Osteocyte (in vitro differentiated cells): ENCODE measurements around the gene ANKRD60. TPM values are rescaled to one million over a fixed set of nuclear protein-coding genes. Genes with fewer than 3 reads are reported as not detected.

ENCODE experiments used
- DNase-seq: peaks from one replicate; pipeline ENCODE4 v3.0.0; 2021; ENCODE audit warnings: mixed read lengths; ENCODE audit not compliant: unreplicated experiment; ENCODE audit errors: extremely low spot score
- H3K27ac Mint-ChIP-seq: one replicate; pipeline ENCODE4 v1.8.0; 2021; ENCODE audit warnings: mild to moderate bottlenecking, mixed read lengths; ENCODE audit not compliant: unreplicated experiment
- H3K27me3 Mint-ChIP-seq: one replicate; pipeline ENCODE4 v1.8.0; 2021; ENCODE audit warnings: mixed read lengths; ENCODE audit not compliant: unreplicated experiment
- H3K36me3 Mint-ChIP-seq: one replicate; pipeline ENCODE4 v1.8.0; 2021; ENCODE audit warnings: mixed read lengths; ENCODE audit not compliant: unreplicated experiment
- H3K4me1 Mint-ChIP-seq: one replicate; pipeline ENCODE4 v1.8.0; 2021; ENCODE audit warnings: mixed read lengths; ENCODE audit not compliant: unreplicated experiment
- H3K4me3 Mint-ChIP-seq: one replicate; pipeline ENCODE4 v1.8.0; 2021; ENCODE audit warnings: mild to moderate bottlenecking, moderate library complexity, mixed read lengths; ENCODE audit not compliant: unreplicated experiment
- H3K9me3 Mint-ChIP-seq: one replicate; pipeline ENCODE4 v1.8.0; 2021; ENCODE audit warnings: mixed read lengths; ENCODE audit not compliant: unreplicated experiment
- total RNA-seq: library from RNA; stranded (reverse); gene quantifications from 2 replicates; pipeline ENCODE4 v1.2.1, GENCODE V29; 2021
- TF ChIP-seq, protein P1 (sequence below): fragments of 200-600 bp; sonication (generic); IDR thresholded peaks from 2 replicates; pipeline ENCODE4 v1.5.0; 2021; ENCODE audit warnings: antibody characterized with exemption, mild to moderate bottlenecking, moderate library complexity

ANKRD60 gene
- total RNA-seq, 1 donor from 2014 or later: not detected

DNA sequence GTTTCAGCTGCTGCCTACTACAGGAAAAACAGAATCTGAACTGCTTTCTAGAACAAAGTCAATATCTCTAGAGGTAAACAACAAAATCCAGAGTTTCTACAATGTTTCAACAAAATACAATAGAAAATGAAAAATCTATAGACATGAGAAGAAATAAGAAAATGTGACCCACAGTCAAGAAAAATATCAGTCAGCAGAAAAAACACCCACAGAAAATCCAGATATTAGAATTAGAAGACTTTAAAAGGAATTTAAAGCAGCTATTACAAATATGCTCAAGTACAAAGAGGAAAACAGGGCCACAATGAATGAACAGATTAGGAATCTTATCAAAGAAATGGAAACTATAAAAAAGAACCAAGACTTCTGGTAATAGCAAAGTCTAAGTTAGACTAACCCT lies 26.4 kb upstream of the ANKRD60 start:
- Mint-ChIP-seq H3K4me1 (peaks cover 13% of the 10 kb centered on the region), H3K4me3 (no peak overlapping the region), H3K9me3 (peaks cover 11% of the 10 kb centered on the region), H3K27me3 (no peaks in the 10 kb centered on the region), H3K36me3 (peaks cover 22% of the 10 kb centered on the region), H3K27ac (no peak overlapping the region)
- TF ChIP-seq, protein P1, sequence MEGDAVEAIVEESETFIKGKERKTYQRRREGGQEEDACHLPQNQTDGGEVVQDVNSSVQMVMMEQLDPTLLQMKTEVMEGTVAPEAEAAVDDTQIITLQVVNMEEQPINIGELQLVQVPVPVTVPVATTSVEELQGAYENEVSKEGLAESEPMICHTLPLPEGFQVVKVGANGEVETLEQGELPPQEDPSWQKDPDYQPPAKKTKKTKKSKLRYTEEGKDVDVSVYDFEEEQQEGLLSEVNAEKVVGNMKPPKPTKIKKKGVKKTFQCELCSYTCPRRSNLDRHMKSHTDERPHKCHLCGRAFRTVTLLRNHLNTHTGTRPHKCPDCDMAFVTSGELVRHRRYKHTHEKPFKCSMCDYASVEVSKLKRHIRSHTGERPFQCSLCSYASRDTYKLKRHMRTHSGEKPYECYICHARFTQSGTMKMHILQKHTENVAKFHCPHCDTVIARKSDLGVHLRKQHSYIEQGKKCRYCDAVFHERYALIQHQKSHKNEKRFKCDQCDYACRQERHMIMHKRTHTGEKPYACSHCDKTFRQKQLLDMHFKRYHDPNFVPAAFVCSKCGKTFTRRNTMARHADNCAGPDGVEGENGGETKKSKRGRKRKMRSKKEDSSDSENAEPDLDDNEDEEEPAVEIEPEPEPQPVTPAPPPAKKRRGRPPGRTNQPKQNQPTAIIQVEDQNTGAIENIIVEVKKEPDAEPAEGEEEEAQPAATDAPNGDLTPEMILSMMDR: no peak
- DNase-seq: no peak

DNA sequence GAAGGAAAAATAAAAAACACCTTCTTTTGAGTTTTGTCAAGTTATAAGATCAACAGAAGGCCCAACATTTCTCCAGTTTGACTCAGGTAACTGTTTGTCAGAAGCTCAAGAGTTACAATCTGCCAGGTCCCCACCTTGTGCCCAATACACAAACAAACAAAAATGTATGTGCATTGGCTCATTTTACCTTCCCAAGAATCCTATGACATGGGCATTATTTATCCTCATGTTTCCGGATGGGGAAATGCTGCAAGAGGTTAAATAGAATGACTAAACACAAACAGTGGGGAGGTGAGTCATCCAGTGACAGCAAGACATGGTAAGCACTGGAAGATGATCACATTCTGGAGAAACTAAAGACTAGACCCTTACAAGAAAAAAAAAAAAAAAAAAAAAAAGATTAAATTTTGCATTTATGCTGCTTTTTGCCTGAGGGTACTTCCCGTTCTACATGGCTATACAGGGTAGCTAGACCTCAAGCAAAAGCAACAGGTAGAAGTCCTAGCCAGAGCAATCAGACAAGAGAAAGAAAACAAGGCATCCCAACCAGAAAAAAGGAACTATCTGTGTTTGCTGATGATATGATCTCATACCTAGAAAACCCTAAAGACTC lies 23.6 kb upstream of the ANKRD60 start:
- Mint-ChIP-seq H3K4me3 (no peak overlapping the region), H3K4me1 (peaks cover 13% of the 10 kb centered on the region), H3K27ac (peak overlapping the region; percentile 52), H3K36me3 (peaks cover 25% of the 10 kb centered on the region), H3K9me3 (peaks cover 11% of the 10 kb centered on the region), H3K27me3 (no peaks in the 10 kb centered on the region)
- TF ChIP-seq, protein P1: no peak
- no peak for DNase-seq

DNA sequence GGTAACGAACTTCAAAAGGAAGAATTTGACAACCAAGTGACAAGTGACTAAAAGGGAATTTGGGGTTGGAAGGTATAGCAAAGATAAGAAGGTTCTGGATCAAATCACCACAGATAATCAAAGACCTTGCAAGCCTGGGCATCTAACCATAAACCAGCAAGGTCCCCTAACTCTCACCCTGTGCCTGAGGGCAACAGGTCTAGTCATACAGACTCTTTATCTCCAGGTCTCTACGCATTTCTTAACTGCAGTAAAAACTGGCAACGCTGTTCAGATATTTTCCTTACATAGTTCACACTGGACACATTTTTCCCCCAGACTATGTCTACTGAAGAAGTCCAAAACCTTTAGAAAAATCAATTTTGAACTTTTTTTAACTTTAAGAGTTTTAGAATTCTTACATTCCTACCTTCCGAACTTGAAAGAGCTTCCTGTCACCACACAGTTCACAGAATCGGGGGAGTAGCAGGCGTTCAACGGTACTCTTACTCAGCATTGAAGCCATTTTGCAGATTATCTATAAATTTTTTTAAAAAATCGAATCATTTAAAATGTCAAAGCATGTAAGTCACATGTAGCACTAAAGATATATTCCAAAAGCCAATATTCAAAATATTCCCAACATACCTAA lies 23.0 kb upstream of the ANKRD60 start:
- peaks cover 13% of the 10 kb centered on the region for H3K4me1 Mint-ChIP-seq
- no peaks in the 10 kb centered on the region for H3K27me3 Mint-ChIP-seq
- TF ChIP-seq, protein P1: no peak
- H3K36me3 Mint-ChIP-seq: peaks cover 31% of the 10 kb centered on the region
- peak overlapping the region; percentile 31 for H3K27ac Mint-ChIP-seq
- no peak overlapping the region for H3K4me3 Mint-ChIP-seq
- H3K9me3 Mint-ChIP-seq: peaks cover 11% of the 10 kb centered on the region
- DNase-seq: no peak

DNA sequence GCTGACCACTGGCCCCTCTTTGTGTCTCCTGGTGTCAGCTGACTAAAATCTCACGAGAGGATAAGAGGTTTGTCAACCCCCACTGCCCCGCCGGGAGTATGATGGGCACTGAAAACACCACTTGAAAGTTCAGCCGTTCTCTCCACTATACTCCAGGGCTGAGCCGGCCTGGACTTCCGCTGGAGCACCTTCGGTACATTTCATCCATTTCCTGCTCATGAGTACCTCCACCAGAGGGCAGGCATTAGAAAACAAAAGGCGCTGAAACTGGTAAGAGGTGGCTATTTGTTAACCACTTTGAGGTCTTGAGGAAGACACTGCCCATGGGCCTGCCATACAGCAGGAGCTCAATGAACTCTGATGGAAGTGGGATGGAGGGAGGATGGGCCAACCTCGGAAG lies 17.9 kb upstream of the ANKRD60 start:
- Mint-ChIP-seq H3K9me3 (no peaks in the 10 kb centered on the region), H3K4me1 (peaks cover 10% of the 10 kb centered on the region), H3K4me3 (no peak overlapping the region), H3K27me3 (no peaks in the 10 kb centered on the region), H3K36me3 (peaks cover 22% of the 10 kb centered on the region), H3K27ac (no peak overlapping the region)
- TF ChIP-seq, protein P1: peak; percentile 49
- peak; percentile 75 for DNase-seq

DNA sequence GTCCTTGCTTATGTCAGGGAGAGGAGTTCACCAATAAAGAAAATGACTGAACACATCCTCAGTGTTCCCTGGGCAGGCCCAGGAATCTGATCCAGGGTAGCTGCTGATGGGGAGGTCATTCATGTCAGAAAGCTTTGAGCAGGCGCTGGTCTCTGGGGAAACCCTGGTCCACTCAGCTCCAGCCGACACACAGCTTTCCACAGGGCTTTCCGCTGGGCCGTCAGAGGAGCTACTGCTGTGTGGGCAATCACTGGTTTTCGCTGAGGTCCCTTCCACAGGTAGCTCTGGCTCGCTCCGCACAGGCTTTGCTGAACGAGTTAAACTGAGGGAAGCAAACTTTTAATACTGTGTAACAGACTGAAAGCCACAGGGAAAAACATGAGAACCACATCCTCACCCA lies 17.5 kb upstream of the ANKRD60 start:
- Mint-ChIP-seq H3K9me3 (no peaks in the 10 kb centered on the region), H3K36me3 (peaks cover 22% of the 10 kb centered on the region), H3K27ac (no peak overlapping the region), H3K4me1 (peaks cover 10% of the 10 kb centered on the region), H3K4me3 (no peak overlapping the region), H3K27me3 (no peaks in the 10 kb centered on the region)
- DNase-seq: peak; percentile 68
- TF ChIP-seq, protein P1: no peak
